ENCODE results near the gene GAMT.

Gene GAMT

DNA sequence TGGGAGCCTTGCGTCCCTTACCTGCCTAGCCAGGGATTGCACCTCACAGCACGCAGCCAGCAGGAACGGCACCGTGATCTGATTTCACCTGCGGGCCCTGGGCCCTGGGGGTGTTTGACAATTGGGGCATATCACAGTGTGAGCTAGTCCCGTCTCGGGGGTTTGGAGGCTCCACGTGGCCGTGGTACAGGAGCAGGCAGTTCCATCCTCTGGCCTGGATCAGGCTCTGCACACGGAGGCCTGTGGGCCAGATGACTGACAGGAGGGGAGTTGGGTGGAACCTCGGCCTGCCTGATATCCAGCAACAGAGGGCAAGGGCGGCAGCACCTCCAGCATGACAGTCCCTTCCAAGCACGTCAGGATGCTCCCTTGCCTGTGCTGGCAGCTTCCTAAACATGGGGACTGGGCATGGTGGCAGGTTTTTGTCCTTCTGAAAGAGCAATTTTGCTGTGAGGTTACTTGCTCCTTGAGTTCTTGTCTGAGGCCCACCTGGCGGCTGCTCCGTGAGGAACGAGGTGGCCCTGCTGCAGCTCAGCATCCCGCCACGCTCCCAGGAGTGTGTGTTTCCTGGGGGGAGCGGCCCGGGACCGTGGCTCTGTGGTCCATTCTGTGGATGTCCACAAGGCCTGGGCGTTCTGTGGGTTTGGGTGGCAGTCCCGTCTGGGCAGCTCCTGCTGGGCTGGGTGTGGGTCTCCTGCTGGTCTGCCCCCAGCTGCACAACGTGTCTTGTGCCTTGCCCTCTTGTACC is 30.6 kb upstream of the GAMT start:
- whole genome bisulfite sequencing, result 96% methylated on average over 24 of the region's 24 CpGs
- peaks cover 82% of the 10 kb centered on the region for H3K36me3 ChIP-seq (ENCODE audit: insufficient read depth, low read length)
- H3K4me1 ChIP-seq (ENCODE audit: insufficient read depth, low read length), result no peaks in the 10 kb centered on the region

GRCh38 chr19:1430246-1430645 is 28.9 kb upstream of the GAMT start:
- Histone ChIP-seq H3K27me3 (ENCODE audit: insufficient read depth, low read length) (no peaks in the 10 kb centered on the region), H3K27ac (ENCODE audit: low read depth, low read length) (no peak overlapping the region), H3K36me3 (ENCODE audit: insufficient read depth, low read length) (peaks cover 93% of the 10 kb centered on the region), H3K4me1 (ENCODE audit: insufficient read depth, low read length) (no peaks in the 10 kb centered on the region), H3K9me3 (ENCODE audit: insufficient read depth, low read depth, low read length) (no peaks in the 10 kb centered on the region), H3K4me3 (ENCODE audit: low read length) (no peak overlapping the region), H3K9ac (ENCODE audit: low read depth, low read length) (no peak overlapping the region)
- WGBS, result 96% methylated on average over 13 of the region's 14 CpGs

More for the DNA sequence above, 30.6 kb upstream of the GAMT start:
- H3K9me3 ChIP-seq (ENCODE audit: insufficient read depth, low read depth, low read length), result no peaks in the 10 kb centered on the region
- H3K27ac ChIP-seq (ENCODE audit: low read depth, low read length), result no peak overlapping the region
- H3K9ac ChIP-seq (ENCODE audit: low read depth, low read length), result no peak overlapping the region; the same call in 1 of the 2 replicates
- H3K27me3 ChIP-seq (ENCODE audit: insufficient read depth, low read length), result no peaks in the 10 kb centered on the region
- no peak overlapping the region for H3K4me3 ChIP-seq (ENCODE audit: low read length)

GRCh38 chr19:1429750-1430149 is 28.4 kb upstream of the GAMT start:
- H3K9ac ChIP-seq (ENCODE audit: low read depth, low read length), result no peak overlapping the region
- no peak overlapping the region for H3K27ac ChIP-seq (ENCODE audit: low read depth, low read length)
- no peaks in the 10 kb centered on the region for H3K9me3 ChIP-seq (ENCODE audit: insufficient read depth, low read depth, low read length)
- peaks cover 94% of the 10 kb centered on the region for H3K36me3 ChIP-seq (ENCODE audit: insufficient read depth, low read length)
- H3K4me3 ChIP-seq (ENCODE audit: low read length), result no peak overlapping the region
- H3K4me1 ChIP-seq (ENCODE audit: insufficient read depth, low read length), result no peaks in the 10 kb centered on the region
- WGBS, result 95% methylated on average over 14 of the region's 14 CpGs
- H3K27me3 ChIP-seq (ENCODE audit: insufficient read depth, low read length), result no peaks in the 10 kb centered on the region

DNA sequence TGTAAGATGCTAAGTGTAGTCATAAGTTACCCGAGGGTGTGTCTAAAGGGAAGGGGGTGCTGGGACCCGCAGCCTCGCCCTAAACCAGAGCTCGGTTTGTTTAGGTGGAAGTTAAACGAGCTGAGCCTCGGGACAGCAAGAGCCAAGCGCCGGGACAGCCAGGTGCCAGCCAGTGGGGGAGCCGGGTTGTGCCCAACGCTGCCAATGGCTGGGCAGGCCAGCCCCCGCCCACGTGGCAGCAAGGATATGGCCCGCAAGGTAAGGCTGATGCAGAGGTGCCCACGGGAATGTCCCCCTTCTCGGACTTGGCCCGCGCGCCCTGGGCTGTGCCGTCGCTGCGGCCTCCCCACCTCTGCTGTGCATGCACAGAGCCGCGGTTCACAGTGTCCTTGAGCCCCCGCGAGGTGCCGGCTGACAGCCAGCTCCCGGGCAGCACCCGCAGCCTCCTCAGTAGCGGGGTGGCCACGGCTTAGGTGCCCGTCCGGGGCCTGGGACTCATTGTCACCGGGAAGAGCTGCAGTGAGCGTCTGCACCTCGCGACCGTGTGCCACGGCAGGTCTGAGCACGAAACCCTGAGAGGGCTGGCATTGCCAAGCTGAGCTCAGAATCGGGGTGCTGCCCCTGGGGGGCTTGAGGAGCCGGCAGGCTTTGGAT is 27.5 kb upstream of the GAMT start:
- H3K9ac ChIP-seq (ENCODE audit: low read depth, low read length), result no peak overlapping the region
- H3K4me1 ChIP-seq (ENCODE audit: insufficient read depth, low read length), result no peaks in the 10 kb centered on the region
- H3K27ac ChIP-seq (ENCODE audit: low read depth, low read length), result no peak overlapping the region
- WGBS, result 96% methylated on average over 41 of the region's 41 CpGs
- peaks cover 93% of the 10 kb centered on the region for H3K36me3 ChIP-seq (ENCODE audit: insufficient read depth, low read length)
- H3K27me3 ChIP-seq (ENCODE audit: insufficient read depth, low read length), result no peaks in the 10 kb centered on the region
- H3K9me3 ChIP-seq (ENCODE audit: insufficient read depth, low read depth, low read length), result no peaks in the 10 kb centered on the region
- no peak overlapping the region for H3K4me3 ChIP-seq (ENCODE audit: low read length)

DNA sequence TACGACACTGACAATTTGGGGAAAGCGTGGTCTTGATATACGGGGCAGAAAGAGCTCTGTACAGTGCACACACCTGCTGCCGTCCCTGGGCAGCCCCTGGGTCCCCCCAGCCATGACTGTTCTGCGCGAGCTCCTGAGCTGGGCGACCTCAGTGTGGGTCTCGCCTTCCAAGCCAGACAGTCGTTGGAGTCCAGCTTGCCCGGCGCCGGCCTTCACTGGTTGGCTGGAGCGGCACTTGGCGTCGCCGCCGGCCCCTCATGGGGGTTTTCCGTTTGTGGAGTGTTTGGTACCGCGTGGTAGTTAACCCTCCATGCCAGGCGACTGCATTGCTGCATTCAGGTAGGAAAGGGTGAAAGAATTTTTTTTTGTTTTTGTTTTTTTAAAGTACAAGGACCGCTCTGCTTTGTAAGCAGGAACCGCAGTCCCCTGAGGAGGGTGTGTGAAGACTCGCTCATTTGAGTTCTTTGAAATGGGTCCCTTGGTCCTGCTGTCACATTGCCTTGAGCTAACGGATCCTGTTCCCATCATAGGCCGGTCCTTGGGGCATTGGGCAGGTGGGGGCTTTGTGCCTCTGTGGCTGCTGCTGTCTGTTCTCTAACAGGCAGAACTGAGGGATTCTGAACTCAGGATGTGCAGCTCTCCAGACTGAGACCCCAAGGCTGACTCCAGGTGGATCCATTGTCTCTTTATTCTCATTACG is 26.0 kb upstream of the GAMT start:
- no peak overlapping the region for H3K9ac ChIP-seq (ENCODE audit: low read depth, low read length)
- peaks cover 93% of the 10 kb centered on the region for H3K36me3 ChIP-seq (ENCODE audit: insufficient read depth, low read length)
- no peaks in the 10 kb centered on the region for H3K9me3 ChIP-seq (ENCODE audit: insufficient read depth, low read depth, low read length)
- 96% methylated on average over 27 of the region's 27 CpGs for WGBS
- H3K4me3 ChIP-seq (ENCODE audit: low read length), result no peak overlapping the region
- H3K27me3 ChIP-seq (ENCODE audit: insufficient read depth, low read length), result no peaks in the 10 kb centered on the region
- no peaks in the 10 kb centered on the region for H3K4me1 ChIP-seq (ENCODE audit: insufficient read depth, low read length)
- H3K27ac ChIP-seq (ENCODE audit: low read depth, low read length), result no peak overlapping the region

DNA sequence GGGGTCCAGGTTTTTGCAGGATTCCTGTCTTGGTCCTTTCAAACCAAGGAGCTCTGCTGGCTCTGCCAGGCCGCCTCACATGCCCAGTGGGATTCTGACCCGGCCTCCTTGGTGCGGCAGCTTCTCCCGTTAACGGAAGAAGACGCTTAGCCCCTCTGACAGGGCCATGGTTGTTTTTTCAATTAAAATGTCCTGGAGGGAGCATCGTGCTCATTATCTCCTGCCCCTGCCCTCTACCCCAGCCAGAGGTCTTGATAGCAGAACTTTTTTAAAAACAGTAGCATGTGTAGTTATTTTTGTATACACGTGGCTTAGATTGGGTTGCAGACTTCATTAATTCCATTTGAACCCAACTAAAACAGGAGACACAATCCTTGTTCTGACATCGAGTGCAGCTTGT is 25.4 kb upstream of the GAMT start:
- Histone ChIP-seq H3K9ac (ENCODE audit: low read depth, low read length) (no peak overlapping the region), H3K27ac (ENCODE audit: low read depth, low read length) (no peak overlapping the region), H3K36me3 (ENCODE audit: insufficient read depth, low read length) (peaks cover 93% of the 10 kb centered on the region), H3K4me1 (ENCODE audit: insufficient read depth, low read length) (no peaks in the 10 kb centered on the region), H3K9me3 (ENCODE audit: insufficient read depth, low read depth, low read length) (no peaks in the 10 kb centered on the region), H3K27me3 (ENCODE audit: insufficient read depth, low read length) (no peaks in the 10 kb centered on the region), H3K4me3 (ENCODE audit: low read length) (no peak overlapping the region)
- 95% methylated on average over 9 of the region's 9 CpGs for WGBS

DNA sequence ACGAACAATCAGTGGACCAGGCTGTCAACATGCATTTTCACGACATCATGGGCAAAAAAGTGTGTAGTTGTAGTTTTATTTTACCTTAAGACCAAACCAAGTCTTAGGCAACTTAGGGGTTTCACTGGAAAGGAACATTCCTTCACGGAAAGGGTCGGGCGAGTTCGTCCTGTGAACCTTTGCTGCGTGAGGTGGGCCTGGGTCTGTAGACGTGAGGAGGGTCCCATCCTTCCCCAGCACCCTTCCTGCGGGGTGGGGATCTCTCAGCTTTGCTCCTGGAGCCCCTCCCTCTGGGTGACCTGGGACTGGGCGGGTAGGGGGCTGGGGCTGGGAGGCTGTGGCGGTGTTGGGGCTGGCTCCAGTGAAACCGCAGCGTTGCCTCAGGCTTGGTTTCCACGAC is 24.6 kb upstream of the GAMT start:
- no peak overlapping the region for H3K9ac ChIP-seq (ENCODE audit: low read depth, low read length)
- no peak overlapping the region for H3K4me3 ChIP-seq (ENCODE audit: low read length)
- H3K4me1 ChIP-seq (ENCODE audit: insufficient read depth, low read length), result no peaks in the 10 kb centered on the region
- WGBS, result 92% methylated on average over 14 of the region's 14 CpGs
- H3K36me3 ChIP-seq (ENCODE audit: insufficient read depth, low read length), result peaks cover 95% of the 10 kb centered on the region
- H3K27ac ChIP-seq (ENCODE audit: low read depth, low read length), result no peak overlapping the region
- no peaks in the 10 kb centered on the region for H3K9me3 ChIP-seq (ENCODE audit: insufficient read depth, low read depth, low read length)
- no peaks in the 10 kb centered on the region for H3K27me3 ChIP-seq (ENCODE audit: insufficient read depth, low read length)

DNA sequence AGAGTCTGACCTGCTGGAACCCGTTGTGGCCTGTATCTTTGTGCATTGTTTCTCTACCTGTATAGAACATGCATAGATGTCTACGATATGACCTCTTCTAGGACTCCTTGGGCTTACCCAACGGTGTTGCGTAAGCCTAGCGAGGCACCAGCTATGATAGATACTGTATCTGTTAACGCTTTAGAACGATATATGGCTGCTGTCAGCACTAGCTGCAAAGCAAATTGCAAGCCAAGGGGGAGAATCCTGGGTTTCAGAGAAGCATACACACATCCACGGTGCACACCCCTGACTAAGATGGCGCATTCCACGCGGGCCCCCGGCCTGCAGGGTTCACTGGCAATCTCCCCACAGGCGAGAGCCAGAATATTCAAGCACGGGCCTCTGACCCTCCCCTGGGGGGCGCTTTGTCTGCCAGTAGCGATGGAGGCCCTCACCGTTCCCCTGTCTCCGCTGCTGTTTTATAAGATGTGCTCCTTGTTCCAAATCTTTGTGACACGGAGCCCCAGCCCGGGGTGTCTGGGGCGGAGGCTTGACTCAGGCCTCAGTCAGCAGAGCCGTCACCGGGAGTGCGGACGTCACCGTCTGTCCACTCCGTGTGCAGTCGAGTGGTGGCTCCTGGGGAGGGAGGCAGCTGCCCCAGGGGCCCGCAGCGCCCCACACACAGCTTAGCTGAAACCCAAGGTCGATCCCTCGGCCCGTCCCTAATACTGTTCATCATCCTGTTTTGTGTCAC is 23.9 kb upstream of the GAMT start:
- Histone ChIP-seq H3K36me3 (ENCODE audit: insufficient read depth, low read length) (peaks cover 96% of the 10 kb centered on the region), H3K9ac (ENCODE audit: low read depth, low read length) (no peak overlapping the region), H3K27ac (ENCODE audit: low read depth, low read length) (no peak overlapping the region), H3K4me1 (ENCODE audit: insufficient read depth, low read length) (no peaks in the 10 kb centered on the region), H3K9me3 (ENCODE audit: insufficient read depth, low read depth, low read length) (no peaks in the 10 kb centered on the region), H3K4me3 (ENCODE audit: low read length) (no peak overlapping the region), H3K27me3 (ENCODE audit: insufficient read depth, low read length) (no peaks in the 10 kb centered on the region)
- WGBS, result 95% methylated on average over 33 of the region's 33 CpGs

- no peaks in the 10 kb centered on the region for H3K27me3 ChIP-seq (ENCODE audit: insufficient read depth, low read length)
- H3K27ac ChIP-seq (ENCODE audit: low read depth, low read length), result no peak overlapping the region
- H3K4me3 ChIP-seq (ENCODE audit: low read length), result no peak overlapping the region
- 93% methylated on average over 40 of the region's 42 CpGs for WGBS
- H3K9ac ChIP-seq (ENCODE audit: low read depth, low read length), result no peak overlapping the region
- H3K4me1 ChIP-seq (ENCODE audit: insufficient read depth, low read length), result no peaks in the 10 kb centered on the region
- H3K36me3 ChIP-seq (ENCODE audit: insufficient read depth, low read length), result peaks cover 96% of the 10 kb centered on the region
- H3K9me3 ChIP-seq (ENCODE audit: insufficient read depth, low read depth, low read length), result no peaks in the 10 kb centered on the region
These were observed 23.0 kb upstream of the GAMT start for GRCh38 chr19:1424192-1424955.

DNA sequence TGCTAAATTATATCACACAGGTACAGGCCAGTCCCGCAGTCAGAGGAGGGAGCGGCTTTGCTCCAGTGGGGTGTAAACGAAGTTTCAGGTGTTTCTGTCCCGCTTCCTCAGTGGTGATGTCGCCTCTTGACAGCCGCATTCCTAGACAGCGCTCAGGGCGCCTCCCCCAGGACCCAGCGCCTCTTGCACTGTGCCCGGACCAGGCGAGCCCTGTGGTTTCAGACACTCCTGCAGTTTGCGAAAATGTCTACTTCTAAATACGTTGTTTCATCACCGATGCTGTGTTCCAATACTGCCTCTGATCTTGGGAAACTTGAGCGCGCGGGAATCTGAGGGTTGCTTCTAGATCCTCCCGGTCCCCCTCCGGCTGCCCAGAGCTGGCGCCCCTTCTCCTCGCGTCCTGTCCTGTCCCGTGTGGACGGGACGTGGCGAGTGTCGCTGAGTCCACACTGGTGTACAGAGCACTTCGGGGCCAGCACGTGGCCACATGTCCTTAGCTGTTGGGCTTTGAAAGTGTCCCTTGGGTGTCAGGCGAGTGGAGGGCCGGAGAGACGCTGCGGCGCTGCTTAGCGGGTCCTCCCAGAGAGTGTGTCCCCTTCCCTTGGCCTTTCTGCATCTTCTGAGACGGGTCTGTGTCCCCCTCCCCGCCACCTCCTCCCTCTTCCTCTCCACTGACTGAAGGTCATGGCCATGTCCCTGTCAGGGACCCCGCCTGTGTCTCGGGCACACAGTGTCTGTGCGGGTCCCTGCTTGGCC is 22.3 kb upstream of the GAMT start:
- H3K36me3 ChIP-seq (ENCODE audit: insufficient read depth, low read length), result peaks cover 96% of the 10 kb centered on the region
- no peaks in the 10 kb centered on the region for H3K9me3 ChIP-seq (ENCODE audit: insufficient read depth, low read depth, low read length)
- H3K27ac ChIP-seq (ENCODE audit: low read depth, low read length), result no peak overlapping the region
- H3K4me1 ChIP-seq (ENCODE audit: insufficient read depth, low read length), result no peaks in the 10 kb centered on the region
- 96% methylated on average over 40 of the region's 40 CpGs for WGBS
- no peak overlapping the region for H3K4me3 ChIP-seq (ENCODE audit: low read length)
- H3K27me3 ChIP-seq (ENCODE audit: insufficient read depth, low read length), result no peaks in the 10 kb centered on the region
- H3K9ac ChIP-seq (ENCODE audit: low read depth, low read length), result no peak overlapping the region
